Heart left ventricle (tissue), 16 donors: ENCODE measurements around the gene EIF4A3. TPM values are rescaled to one million over a fixed set of nuclear protein-coding genes. Genes with fewer than 3 reads are reported as not detected.

Experiments
- ATAC-seq, 4 donors: fragments of 200-7000 bp; cut with Tn5 transposase; one replicate each; pipeline ENCODE4 v1.9.1; 2020 to 2022; ENCODE audit warnings: moderate library complexity in 4 of 4, mild to moderate bottlenecking in 3 of 4, moderate number of reproducible peaks in 1 of 4
- DNase-seq, 5 donors: peaks; one replicate each; pipeline ENCODE4 v3.0.0-alpha.2; 2020
- H3K27ac ChIP-seq, 12 donors: fragments of 200-600 bp; sonication (generic) in 4 of 12; one replicate each; pipeline versions ENCODE4 v1.5.0 to v1.8.0; 2016 to 2022; ENCODE audit warnings: mild to moderate bottlenecking in 2 of 12
- H3K27me3 ChIP-seq, 9 donors: fragments of 200-600 bp; sonication (generic) in 2 of 9; one replicate each; pipeline versions ENCODE4 v1.5.1 to v1.8.0; 2016 to 2022; ENCODE audit warnings: mild to moderate bottlenecking in 3 of 9
- H3K36me3 ChIP-seq, 9 donors: fragments of 200-600 bp; sonication (generic) in 2 of 9; one replicate each; pipeline versions ENCODE4 v1.5.0 to v1.8.0; 2018 to 2022; ENCODE audit warnings: mild to moderate bottlenecking in 2 of 9
- H3K4me1 ChIP-seq, 12 donors: fragments of 200-600 bp; sonication (generic) in 4 of 12; one replicate each; pipeline versions ENCODE4 v1.5.0 to v1.8.0; 2016 to 2022; ENCODE audit warnings: mild to moderate bottlenecking in 3 of 12
- H3K4me3 ChIP-seq, 12 donors: fragments of 200-600 bp; sonication (generic) in 4 of 12; one replicate each; pipeline versions ENCODE4 v1.5.0 to v1.8.0; 2017 to 2022; ENCODE audit warnings: mild to moderate bottlenecking in 9 of 12, moderate library complexity in 4 of 12
- H3K9me3 ChIP-seq, 12 donors: fragments of 200-600 bp; sonication (generic) in 4 of 12; one replicate each; pipeline versions ENCODE4 v1.5.0 to v1.8.0; 2016 to 2022; ENCODE audit warnings: mild to moderate bottlenecking in 1 of 12
- CTCF ChIP-seq, 12 donors: fragments of 200-600 bp; sonication (generic) in 4 of 12; IDR thresholded peaks; one replicate each; pipeline versions ENCODE4 v1.5.0 to v1.8.0; 2018 to 2022; ENCODE audit warnings: antibody characterized with exemption in 12 of 12, mild to moderate bottlenecking in 5 of 12
- POLR2A ChIP-seq, 2 donors: fragments of 450-650 bp; IDR thresholded peaks; one replicate each; pipeline ENCODE4 v1.6.1; 2017; ENCODE audit warnings: antibody characterized with exemption in 2 of 2, mild to moderate bottlenecking in 2 of 2, moderate library complexity in 2 of 2
- WGBS, 4 donors: extraction: QIAGEN DNeasy Blood & Tissue Kit in 2 of 4; methylation state at CpG; one replicate each; pipeline versions ENCODE4 v1.1.5 to v1.1.7; 2013 to 2018; 5-methylcytosine and 5-hydroxymethylcytosine counted together
- intact Hi-C, 10 donors: fragments of 100-400 bp; cut with DNase I; formaldehyde crosslinking; loops; one replicate each; pipeline versions ENCODE4 v1.11.1 to v1.14.2; 2022
- long read RNA-seq, 3 donors: library from polyadenylated mRNA; unstranded; transcript quantifications; one replicate each; pipeline ENCODE4 v2.0.0, GENCODE V29; 2020 to 2021
- polyA plus RNA-seq, 2 donors: library from polyadenylated mRNA; stranded (reverse); fragments of 200-250 nt; gene quantifications; one replicate each; pipeline ENCODE4 v1.2.3, GENCODE V29; 2013
- total RNA-seq, 9 donors: library from RNA; depleted of rRNA in 2 of 9; stranded (reverse); fragments of >200 nt in 2 of 9; fragmentation: NEBNext Ultra II Directional in 3 of 9; extraction: Animal tissue kit (Norgen Biotek cat#: 25700) in 3 of 9; gene quantifications; one replicate each; pipeline versions ENCODE4 v1.1.0 to v1.2.4, GENCODE V29; 2016 to 2023
- donor health status: ischemic (EF 13 %, LVEDD 7.1; RV severe dilation, severe dysfunction).
- donor health status: healthy with polysubstance abuse.
- donor health status: DM: no; HTN: yes; CAD: no.
- donor health status: DM: no; HTN: no; CAD: no.
- donor health status: ischemic (EF 25% LVEDD 6.9; RV normal size, moderate dysfunction).
- donor health status: ischemic (EF 25% LVEDD 5.7; RV mildly dilated, moderate dysfunction).
- donor health status: healthy.
- donor health status: DM: yes; HTN: yes; CAD: no.
- donor health status: ischemic (EF 35%, LVEDD 5.7; RV mildly dilated, moderate dysfunction).
- donor health status: nonischemic (EF 11% LVEDD 7.7; RV severe dilation, severe dysfunction).
- donor health status: DM: yes; HTN: yes; CAD: no.
- donor health status: PGD.
- donor health status: ischemic (EF 29% LVEDD 5.4; RV normal size, mild dysfunction).
- donor health status: nonischemic (EF 23%, LVEDD 6.1; RV moderate dilation, normal function).

The EIF4A3 gene
- total RNA-seq (10 to 100 TPM; 20.4 to 45.1 (median 31.6) TPM), polyA plus RNA-seq (10 to 100 TPM; 17.8 to 57.5 TPM)
- long read RNA-seq, donor 1, transcript EIF4A3-201 (12 exons, 1,734 nt) = major isoform, 45 of 45 reads
- long read RNA-seq, donor 1, partial matches to known transcripts = 0 of 45 reads
- long read RNA-seq, donor 1, other reads (novel, unspliced or antisense) = 0 of 45 reads
- long read RNA-seq, donor 2, transcript EIF4A3-201 (12 exons, 1,734 nt) = major isoform, 236 of 240 reads
- long read RNA-seq, donor 2, partial matches to known transcripts = 2 of 240 reads
- long read RNA-seq, donor 2, other reads (novel, unspliced or antisense) = 2 of 240 reads
- long read RNA-seq, donor 3, transcript EIF4A3-201 (12 exons, 1,734 nt) = major isoform, 42 of 45 reads
- long read RNA-seq, donor 3, partial matches to known transcripts = 1 of 45 reads
- long read RNA-seq, donor 3, other reads (novel, unspliced or antisense) = 2 of 45 reads

- no peaks in the 10 kb centered on the region for H3K9me3 ChIP-seq
- H3K4me1 ChIP-seq = peaks cover 0 to 32% (median 22%) of the 10 kb centered on the region in 12 donors
- H3K36me3 ChIP-seq = peaks cover 0 to 27% (median 19%) of the 10 kb centered on the region in 9 donors
- peak; percentile 98 to 99 (median 99) for DNase-seq
- TF ChIP-seq POLR2A (IDR thresholded peaks at IDR 0.05) = peak in 1 of 2 donors; percentile 98
- TF ChIP-seq CTCF (IDR thresholded peaks at IDR 0.05) = peak in 6 of 12 donors; percentile 1 to 25 (median 18)
- intact Hi-C loops = loop anchor here (2.0 to 10.0 kb wide), 11 partner anchors 40 to 218 kb away; partner anchors contain the start of genes RNF213 (in 7 of the 10), GAA (in 3 of the 10), SGSH (in 1 of the 10) and SLC26A11 (in 1 of the 10)
- WGBS, 4 donors = 0 to 1% (median 0%) methylated on average over 61 to 90 of the region's 90 CpGs
- peak within 1 kb of the TSS; percentile 69 to 100 (median 97) for H3K4me3 ChIP-seq
- no peaks in the 10 kb centered on the region for H3K27me3 ChIP-seq
- peak; percentile 98 to 99 (median 99) for ATAC-seq
- peak within 1 kb of the TSS; percentile 80 to 99 (median 95) for H3K27ac ChIP-seq
These were observed at the start of gene EIF4A3 for GRCh38 chr17:80147035-80147822. EIF4A3 (minus strand) TSS chr17:80147128; CDS start chr17:80146961, 167 bp downstream.

- no peaks in the 10 kb centered on the region for H3K36me3 ChIP-seq
- ATAC-seq = no peak
- H3K4me1 ChIP-seq = peaks cover 0 to 12% (median 3%) of the 10 kb centered on the region in 12 donors
- H3K9me3 ChIP-seq = no peaks in the 10 kb centered on the region
- no peaks in the 10 kb centered on the region for H3K27me3 ChIP-seq
- intact Hi-C loops = loop anchor here in 1 of 10 donors (10.0 kb wide), 1 partner anchor 52 kb away; the partner anchor contains the start of gene EIF4A3
- no peak overlapping the region for H3K27ac ChIP-seq
- TF ChIP-seq POLR2A (IDR thresholded peaks at IDR 0.05) (no peak), CTCF (IDR thresholded peaks at IDR 0.05) (no peak)
- DNase-seq = no peak
- 92 to 95% (median 94%) methylated on average over 7 of the region's 7 CpGs for WGBS, 4 donors
- no peak overlapping the region for H3K4me3 ChIP-seq
These were observed 49.7 kb upstream of the EIF4A3 start for GRCh38 chr17:80196652-80197051.

GRCh38 chr17:80195671-80196529 lies 49.0 kb upstream of the EIF4A3 start:
- H3K9me3 ChIP-seq = no peaks in the 10 kb centered on the region
- 58 to 75% (median 68%) methylated on average over 16 to 27 of the region's 27 CpGs for WGBS, 4 donors
- TF ChIP-seq POLR2A (IDR thresholded peaks at IDR 0.05) (no peak), CTCF (IDR thresholded peaks at IDR 0.05) (peak; percentile 55 to 93 (median 74))
- peaks cover 0 to 20% (median 10%) of the 10 kb centered on the region in 12 donors for H3K4me1 ChIP-seq
- intact Hi-C loops = loop anchor here in 1 of 10 donors (10.0 kb wide), 1 partner anchor 51 kb away; the partner anchor contains the start of gene EIF4A3
- DNase-seq = no peak
- no peak overlapping the region for H3K27ac ChIP-seq
- ATAC-seq = no peak
- no peak overlapping the region for H3K4me3 ChIP-seq
- peaks cover 0 to 4% (median 0%) of the 10 kb centered on the region in 9 donors for H3K27me3 ChIP-seq
- no peaks in the 10 kb centered on the region for H3K36me3 ChIP-seq
